NCI-H1048 (cell line): ENCODE data around the gene SEMA6B.

ENCODE experiments used
- DNase-seq: peaks from one replicate; lab custom pipeline; 2025; lab: John Stamatoyannopoulos, UW

The SEMA6B gene

DNA sequence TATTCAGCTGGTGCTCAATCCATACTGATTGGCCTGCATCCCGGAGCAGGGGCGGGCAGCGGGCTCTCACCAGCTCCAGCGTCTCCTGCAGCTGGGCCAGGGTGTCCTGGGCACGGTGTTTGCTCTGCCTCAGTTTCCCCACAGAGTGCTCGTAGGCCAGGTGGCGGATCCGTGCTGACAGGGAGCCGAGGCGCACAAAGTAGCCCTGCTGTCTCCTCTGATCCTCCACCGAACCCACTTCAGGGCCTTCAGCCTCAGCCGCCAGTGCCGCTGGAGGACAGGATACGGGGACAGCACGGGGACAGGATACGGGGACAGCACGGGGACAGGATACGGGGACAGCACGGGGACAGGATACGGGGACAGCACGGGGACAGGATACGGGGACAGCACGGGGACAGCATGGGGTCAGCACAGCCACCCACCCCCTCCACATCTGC is 33.9 kb downstream of the SEMA6B start:
- DNase-seq, result no peak

DNA sequence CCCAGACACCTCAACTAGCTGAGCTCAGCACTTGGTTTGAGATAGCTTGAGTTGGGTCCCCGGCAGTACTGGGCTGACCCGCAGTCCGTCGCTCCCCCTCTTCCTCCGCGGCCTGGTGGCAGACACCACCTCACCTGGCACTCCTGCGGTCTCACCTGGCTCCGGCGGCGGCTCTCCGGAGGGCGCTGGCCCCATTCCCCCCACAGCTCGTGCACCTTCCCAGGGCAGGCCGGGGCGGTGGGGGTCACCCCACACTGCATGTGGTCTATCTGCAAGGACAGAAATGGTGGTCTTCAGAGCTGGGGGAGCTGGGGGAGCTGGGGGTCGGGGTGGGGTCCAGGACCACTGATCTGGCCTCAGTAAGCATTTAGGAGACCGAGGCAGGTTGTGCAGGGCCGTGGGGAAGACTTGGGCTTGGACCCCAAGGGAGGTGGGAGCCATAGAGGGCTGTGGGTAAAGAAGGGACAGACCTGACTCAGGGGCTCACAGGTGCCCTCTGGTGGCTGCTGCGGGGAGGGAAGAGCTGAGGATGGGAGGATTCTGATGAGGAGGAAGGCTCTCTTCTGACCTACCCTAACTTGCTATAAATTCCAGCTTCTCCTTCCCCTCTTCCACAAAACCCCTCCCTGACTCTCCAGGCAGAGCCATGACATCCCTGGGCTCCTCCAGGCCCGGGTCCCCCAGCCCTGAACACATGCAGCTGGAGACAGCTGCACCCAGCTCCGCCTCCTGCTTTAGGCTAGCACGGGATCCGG is 34.5 kb downstream of the SEMA6B start:
- DNase-seq, result no peak

DNA sequence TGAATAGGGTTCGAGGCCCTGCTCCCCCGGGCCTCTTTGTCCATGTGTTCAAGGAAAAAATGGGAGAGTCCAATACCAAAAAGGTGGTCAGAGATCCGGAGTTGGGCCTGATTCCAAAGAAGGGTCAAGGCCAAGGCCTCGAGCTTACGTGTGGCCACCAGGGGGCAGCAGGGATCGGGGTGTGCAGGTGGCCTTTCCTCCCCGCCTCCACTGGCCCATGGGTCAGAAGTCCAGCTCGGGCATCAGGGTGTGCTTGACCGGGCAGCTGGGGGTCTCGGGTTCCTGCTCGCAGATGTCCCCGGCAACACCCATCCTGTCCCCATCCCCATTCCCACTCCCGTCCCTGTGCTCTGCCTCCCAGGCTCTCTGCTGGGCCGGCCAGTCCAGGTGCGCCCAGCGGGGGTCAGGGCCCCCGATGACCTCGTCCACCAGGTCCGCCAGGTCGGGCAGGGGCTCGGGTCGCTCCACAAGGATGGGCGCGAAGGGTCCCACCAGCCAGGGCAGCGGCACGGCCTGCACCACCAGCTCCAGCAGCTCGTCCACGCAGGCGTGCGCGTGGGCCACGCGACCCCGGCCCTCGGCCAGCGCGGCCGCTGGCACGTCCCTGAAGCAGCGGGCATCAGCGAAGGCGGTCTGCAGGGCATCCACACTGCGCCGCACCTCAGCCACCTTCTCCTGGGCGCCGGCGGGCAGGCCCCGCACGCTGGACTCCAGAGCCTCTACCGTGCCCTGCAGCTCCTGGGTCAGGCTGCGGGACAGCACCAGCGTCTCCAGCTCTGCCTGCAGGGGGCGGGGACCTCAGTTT is 36.0 kb downstream of the SEMA6B start:
- DNase-seq, result no peak

DNA sequence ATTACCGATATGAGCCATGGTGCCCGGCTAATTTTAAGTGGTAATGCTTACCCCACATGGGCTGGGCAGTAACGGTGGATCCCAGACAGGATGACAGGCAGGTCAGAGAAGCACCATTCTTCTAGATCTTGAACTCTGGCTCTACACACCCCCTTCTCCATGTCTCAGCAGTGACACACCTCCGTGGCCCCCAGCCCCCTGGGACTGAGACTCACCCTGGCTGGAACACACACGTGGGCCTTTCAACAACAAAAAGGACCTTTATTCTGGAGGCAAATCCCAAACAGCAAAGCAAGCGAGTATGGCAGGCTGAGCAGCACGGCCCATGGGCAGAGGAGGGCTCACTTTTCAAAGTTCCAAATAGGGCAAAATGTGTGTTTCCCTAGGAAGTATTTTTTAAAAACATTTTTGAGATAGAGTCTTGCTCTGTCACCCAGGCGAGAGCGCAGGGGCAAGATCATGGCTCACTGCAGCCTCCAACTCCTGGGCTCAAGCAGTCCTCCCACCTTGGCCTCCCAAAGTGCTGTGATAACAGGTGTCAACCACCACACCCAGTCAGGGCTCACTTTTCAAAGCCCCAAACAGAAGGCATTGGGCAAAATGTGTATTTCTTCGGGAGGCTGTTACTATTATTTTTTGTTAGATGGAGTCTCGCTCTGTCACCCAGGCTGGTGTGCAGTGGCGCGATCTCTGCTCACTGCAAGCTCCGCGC is 37.0 kb downstream of the SEMA6B start:
- DNase-seq, result no peak

DNA sequence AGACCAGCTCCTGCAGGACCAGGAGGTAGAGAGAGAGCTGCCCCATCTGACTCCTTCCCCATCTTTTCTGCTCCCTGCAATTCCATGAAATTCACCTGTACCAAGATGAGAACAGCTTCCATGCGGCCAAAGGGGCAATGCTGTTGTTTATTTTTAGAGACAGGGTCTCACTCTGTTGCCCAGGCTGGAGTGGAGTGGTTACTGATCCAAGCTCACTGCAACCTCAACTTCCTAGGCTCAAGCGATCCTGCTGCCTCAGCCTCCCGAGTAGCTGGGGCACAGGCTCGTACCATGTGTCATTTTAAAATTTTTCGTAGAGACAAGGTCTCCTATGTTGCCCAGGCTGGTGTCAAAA is 37.6 kb downstream of the SEMA6B start:
- no peak for DNase-seq

DNA sequence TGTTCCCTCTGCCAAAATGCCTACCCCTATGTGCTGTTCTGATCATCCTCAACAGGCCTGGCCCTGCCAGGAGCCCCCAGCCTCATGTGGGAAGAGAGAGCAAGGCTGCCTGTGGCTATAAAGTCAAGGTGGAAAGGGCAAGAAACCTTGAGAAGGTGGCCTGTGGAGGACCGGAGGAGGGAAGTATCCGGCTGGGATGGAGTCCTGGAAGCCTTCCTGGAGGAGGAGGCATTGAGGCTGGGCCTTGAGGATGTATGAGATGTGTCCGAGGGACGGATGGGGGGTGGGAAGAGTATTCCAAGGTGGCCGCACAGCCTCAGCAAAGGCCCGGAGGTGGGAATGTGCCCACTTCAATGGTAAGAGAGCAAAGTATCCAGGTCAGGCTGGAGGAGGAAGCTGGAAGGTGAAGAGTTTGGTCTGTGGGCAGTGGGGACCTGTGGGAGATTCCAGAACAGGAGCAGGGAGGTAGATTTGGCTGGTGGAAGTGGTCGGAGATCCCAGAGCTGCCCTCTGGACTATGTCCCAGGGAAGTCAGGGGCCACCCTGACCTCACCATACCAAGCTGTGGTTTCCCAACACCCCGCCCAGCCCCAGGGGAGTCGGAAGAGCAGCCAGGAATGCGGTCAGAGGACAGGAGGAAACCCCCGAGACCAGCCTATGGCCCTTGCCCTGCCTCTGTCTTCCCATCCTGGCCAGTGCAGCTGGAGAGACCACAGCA is 38.2 kb downstream of the SEMA6B start:
- no peak for DNase-seq

DNA sequence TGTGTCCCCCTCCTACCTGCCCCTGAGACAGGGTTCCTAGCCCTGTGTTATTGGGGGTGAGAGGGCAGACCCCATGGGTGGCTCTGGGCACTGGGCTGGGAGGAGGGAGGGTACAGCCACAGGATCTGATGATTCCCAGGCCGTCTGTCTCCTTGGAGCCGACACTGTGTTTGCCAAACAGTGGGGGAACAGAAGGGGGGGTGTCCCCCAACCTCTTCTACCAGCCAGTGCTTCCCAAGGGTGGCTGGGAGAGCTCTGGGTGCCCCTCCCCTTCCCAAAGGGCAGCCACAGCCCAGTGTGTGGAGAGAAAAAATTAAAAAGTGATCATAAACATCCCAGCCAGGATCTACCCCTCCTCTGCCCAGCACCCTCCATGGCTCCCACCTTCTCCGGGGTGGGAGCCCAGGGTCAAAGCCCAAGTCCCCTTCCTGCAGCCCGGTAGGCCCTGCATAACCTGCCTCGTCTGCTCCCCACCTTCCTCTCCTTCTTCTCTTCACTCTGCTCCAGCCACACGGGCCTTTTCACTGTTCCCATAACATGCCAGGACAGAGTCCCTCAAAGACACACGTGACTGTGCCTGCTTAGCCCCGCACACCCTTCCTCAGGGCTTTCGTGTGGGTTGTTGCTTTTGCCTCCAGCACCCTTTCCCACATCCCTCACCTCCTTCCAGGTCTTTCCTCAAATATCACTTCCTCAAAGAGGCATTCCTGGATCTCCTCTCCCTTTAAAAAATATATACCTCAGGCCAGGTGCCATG is 39.8 kb downstream of the SEMA6B start:
- DNase-seq, result no peak

DNA sequence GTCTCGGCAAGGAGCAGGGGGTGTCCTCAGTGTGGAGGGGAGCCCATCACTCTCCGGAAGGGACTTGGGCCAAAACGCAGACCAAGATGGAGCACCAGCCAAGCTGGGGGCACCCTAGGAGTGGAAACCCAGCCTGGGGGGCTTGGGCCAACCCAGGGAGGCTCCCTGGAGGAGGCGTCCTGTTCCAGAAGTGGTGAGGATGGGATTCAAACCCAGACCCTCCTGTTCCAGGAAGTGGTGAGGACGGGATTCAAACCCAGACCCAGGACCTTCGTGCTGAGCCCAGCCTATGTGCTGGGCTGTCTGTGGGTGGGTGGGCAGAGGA is 40.4 kb downstream of the SEMA6B start:
- DNase-seq, result no peak

DNA sequence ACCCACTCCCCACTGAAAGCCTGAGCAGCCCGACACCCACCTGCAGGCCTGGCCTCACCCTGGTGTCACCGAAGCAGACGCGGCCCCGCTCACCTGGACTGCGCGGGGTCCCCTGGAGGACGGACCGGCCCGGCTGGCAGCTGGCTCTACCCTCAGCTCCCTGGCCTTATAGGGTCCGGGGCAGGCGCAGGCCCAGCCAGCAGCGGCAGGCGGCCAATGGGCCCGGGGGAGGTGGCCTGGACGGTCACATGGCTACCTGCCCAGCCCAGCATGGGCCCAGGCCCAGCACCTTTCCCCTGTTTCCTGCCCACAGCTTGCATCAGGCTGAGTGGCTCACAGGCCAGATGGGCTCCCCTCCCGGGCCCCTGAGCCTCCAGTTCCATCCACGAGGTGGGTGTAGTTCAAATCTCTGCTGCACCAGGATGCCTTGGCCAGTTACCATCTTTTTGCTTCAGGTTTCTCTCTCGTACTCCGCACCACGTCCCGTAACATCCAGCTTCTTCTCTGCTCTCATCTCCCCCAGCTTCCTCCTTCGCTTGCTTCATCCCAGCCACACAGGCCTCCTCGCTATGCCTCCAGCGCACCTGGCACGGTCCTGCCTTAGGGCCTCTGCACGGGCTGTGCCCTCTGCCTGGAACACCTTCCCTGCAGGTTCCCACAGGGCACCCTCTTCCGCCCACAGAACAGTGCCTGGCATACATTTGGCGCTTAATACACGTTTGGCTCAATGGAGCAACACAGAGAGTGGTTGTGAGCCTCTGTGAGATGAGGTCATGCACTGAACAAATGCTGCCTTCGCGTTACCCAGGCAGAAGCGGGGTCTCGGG is 40.9 kb downstream of the SEMA6B start, which contains the start of gene PLIN4:
Gene PLIN4 (minus strand): TSS at position 142 of the 827 bp plus-strand sequence. CDS start 214 bp downstream, outside the sequence.
- DNase-seq, result no peak

DNA sequence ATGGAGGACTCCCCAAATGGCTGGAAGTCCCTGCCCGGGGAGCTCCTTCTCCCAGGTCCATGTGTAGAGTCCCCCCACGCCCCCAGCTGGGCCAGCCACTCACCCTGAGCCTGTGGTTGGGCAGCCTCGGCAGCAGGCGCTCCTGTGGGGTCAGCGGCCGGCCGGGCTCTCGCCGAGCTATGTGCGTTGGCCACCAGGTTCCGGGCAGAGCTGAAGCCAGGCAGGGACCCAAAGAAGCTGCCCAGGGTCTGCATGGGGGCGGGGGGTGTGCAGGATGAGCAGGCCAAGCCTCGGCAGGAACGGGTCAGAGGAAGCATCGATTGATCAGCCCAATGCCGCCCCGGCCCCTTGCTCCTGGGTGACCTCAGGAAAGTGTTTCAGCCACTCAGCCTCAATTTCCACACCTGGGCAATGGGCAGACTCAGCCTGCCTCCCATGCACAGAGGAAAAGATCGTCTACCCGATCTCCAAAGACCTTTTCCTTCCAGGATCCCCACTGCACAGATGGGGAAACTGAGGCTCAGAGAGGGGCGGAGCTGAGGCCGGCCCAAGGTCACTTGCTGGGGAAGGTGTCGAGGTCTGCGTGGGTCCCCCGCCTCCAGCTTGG is 41.9 kb downstream of the SEMA6B start:
- DNase-seq, result no peak

DNA sequence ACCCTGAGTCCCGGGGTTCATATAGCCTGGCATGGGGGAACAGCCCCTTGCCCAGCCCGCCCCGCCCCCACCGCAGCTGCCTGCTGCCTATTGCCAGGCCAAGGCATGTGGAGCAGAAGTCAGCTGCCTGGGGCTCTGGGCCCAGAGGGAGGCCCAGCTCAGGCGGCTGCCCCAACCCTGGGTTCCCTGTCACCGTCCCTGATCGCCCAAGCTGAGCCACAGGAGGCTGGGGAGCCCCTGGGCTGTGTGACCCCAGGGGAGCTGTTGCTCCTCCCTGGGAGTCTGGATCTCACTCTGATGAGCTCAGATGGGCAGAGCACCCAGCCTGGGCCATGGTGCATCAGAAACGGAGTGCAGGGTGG is 42.6 kb downstream of the SEMA6B start:
- DNase-seq, result no peak

DNA sequence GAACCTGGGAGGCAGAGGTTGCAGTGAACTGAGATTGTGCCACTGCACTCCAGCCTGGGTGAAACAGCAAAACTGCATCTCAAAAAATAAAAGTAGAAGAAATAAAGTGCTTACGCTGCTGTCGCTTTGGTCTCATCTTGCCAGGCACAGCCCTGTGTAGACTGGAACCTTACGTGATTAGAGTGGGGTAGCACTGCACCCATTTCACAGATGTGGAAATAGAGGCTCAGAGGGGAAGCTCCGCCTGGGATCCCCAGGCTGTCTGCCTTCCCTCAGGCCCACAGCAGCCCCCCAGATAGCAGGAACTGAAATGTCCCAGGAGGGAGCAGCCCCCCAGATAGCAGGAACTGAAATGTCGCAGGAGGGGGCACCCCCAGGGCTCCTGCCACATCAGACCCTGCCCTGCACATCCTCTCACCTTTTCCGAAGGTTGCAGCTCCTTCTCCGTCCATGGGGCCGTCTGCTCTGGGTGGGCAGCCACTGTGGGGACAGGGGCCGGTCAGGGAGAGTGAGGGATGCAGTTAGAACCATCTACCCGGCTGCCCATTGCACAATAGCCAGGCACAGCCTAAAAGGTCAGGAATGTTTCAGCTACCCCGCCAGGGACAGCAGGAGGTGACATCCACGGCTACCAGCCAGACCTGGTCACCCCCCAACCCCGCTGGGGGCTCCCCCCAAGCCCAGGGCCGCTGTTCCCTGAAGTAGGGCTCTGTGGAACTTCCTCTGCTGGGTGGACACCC is 43.1 kb downstream of the SEMA6B start:
- DNase-seq, result no peak

DNA sequence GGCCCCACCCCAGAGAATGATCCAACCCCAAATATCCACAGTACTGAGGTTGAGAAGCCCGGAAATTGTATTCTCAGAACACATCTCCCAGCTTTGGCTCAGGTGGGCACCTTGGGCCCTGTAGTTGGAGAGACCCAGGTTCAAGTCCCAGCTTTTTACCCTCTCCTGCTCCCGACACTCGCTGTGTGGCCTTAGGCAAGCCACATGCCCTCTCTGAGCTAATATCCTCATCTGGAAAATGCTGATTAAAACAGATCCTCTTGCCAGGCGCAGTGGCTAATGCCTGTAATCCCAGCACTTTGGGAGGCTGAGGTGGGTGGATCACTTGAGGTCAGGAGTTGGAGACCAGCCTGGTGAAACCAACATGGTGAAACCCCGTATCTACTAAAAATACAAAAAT is 43.8 kb downstream of the SEMA6B start:
- no peak for DNase-seq

DNA sequence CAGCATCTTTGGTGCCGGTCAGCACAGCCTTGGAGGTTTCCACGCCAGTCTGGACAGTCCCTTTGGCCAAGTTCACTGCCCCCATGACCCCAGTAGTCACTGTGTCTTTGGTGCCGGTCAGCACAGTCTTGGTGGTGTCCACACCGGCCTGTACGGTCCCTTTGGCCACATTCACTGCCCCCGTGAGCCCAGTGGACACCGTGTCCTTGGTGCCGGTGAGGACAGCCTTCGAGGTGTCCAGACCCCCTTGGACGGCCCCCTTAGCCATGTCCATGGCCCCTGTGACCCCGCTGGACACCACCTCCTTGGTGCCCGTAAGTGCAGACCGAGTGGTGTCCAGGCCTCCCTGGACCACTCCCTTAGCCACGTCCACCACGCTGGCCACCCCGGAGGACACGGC is 46.2 kb downstream of the SEMA6B start:
- DNase-seq, result no peak

DNA sequence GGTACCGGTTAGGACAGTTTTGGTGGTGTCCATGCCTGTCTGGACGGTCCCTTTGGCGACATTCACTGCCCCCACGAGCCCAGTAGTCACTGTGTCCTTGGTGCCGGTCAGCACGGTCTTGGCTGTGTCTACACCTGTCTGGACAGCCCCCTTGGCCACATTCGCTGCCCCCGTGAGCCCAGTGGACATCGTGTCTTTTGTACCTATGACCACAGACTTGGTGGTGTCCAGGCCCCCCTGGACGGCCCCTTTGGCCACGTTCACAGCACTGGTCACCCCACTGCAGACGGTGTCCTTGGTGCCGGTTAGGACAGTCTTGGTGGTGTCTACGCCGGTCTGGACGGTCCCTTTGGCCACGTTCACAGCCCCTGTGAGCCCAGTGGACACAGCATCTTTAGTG is 47.4 kb downstream of the SEMA6B start:
- DNase-seq, result no peak

DNA sequence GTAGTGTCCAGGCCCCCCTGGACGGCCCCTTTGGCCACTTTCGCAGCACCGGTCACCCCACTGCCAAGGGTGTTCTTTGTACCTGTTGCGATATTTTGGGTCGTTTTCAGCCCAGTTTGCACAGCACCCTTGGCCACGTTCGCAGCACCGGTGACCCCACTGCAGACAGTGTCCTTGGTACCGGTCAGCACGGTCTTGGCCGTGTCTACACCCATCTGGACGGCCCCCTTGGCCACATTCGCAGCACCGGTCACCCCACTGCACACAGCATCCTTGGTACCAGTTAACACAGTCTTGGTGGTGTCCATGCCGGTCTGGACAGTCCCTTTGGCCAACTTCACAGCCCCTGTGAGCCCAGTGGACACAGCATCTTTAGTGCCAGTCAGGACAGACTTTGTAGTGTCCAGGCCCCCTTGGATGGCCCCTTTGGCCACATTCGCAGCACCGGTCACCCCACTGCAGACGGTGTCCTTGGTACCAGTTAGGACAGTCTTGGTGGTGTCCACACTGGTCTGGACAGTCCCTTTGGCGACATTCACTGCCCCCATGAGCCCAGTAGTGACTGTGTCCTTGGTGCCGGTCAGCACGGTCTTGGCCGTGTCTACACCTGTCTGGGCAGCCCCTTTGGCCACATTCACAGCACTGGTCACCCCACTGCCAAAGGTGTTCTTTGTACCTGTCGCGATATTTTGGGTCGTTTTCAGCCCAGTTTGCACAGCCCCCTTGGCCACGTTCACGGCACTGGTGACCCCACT is 48.0 kb downstream of the SEMA6B start:
- no peak for DNase-seq

DNA sequence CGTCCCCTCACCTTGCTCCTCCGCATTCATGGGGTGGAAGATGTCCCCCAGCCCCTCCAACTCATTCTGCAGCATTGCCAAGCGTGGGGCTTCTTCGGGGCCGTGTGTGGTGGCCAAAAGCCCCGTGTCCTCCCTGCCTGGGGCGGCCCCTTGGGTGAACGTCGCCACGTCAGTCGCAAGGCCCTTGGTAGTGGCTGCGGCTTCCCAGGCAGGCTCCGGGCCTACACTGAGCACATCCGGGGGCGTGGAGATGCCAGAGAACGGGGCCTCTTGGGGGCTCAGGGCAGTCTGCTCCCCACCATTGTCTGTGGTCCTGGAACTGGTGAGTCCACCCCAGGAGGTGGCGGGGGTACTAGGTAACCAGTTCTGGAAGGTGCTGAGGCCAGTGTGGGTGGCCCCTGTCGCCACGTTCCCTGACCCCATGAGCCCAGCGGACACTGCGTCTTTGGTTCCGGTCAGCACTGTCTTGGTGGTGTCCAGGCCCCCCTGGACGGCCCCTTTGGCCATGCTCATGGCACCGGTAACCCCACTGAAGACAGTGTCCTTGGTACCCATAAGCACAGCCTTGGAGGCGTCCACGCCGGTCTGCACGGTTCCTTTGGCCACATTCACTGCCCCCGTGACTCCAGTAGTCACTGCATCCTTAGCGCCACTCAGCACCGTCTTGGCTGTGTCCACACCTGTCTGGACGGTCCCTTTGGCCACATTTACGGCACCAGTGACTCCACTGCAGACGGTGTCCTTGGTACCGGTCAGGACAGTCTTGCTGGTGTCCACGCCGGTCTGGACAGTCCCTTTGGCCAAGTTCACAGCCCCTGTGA is 48.8 kb downstream of the SEMA6B start:
- DNase-seq, result no peak

DNA sequence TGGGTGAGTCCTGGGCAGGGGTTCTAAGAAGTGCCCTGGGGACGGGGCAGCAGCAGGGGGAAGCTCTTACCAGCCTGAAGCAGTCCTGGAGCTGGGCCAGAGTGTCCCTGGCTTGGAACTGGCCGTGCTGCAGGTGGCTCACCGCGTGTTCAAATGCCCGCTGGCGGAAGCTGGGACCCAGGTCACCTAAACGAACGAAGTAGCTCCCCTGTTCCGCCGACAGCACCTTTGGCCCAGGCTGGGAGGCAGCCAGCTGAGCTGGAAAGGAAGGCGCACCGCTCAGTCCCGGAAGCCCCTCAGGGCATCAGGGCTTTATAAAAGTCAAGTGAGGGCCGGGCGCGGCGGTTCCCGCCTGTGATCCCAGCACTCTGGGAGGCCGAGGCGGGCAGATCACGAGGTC is 50.8 kb downstream of the SEMA6B start:
- DNase-seq, result no peak
